Amygdala (tissue), 56 donors: Measurements from ENCODE around the gene HTR6.

Experiments used
- DNase-seq, 56 donors: peaks; one replicate each; lab custom pipeline; 2025; lab: John Stamatoyannopoulos, UW

Gene HTR6

GRCh38 chr1:19654886-19655717, 9.6 kb upstream of the HTR6 start:
- no peak for DNase-seq

GRCh38 chr1:19655718-19656080, 9.0 kb upstream of the HTR6 start:
- no peak for DNase-seq

- no peak for DNase-seq
These were observed 8.4 kb upstream of the HTR6 start for GRCh38 chr1:19656134-19656779.

- no peak for DNase-seq
These were observed 7.8 kb upstream of the HTR6 start for GRCh38 chr1:19656780-19657466.

GRCh38 chr1:19657511-19657910, 7.2 kb upstream of the HTR6 start:
- no peak for DNase-seq

GRCh38 chr1:19658186-19658585, 6.5 kb upstream of the HTR6 start:
- DNase-seq, result no peak

GRCh38 chr1:19661721-19662228, 2.9 kb upstream of the HTR6 start:
- peak in 2 of 56 donors; percentile 25 to 33 for DNase-seq

- DNase-seq, result no peak
These were observed 2.4 kb upstream of the HTR6 start for GRCh38 chr1:19662313-19662712.

GRCh38 chr1:19665186-19665495, 466 bp downstream of the HTR6 start:
- DNase-seq, result no peak

GRCh38 chr1:19665496-19666465, 1.1 kb downstream of the HTR6 start:
- no peak for DNase-seq

- DNase-seq, result no peak
These were observed 4.2 kb downstream of the HTR6 start for GRCh38 chr1:19668888-19669287.

- no peak for DNase-seq
These were observed 6.1 kb downstream of the HTR6 start for GRCh38 chr1:19670787-19671186.

- DNase-seq, result peak in 3 of 56 donors; percentile 8 to 53 (median 14)
These were observed 7.6 kb downstream of the HTR6 start for GRCh38 chr1:19672237-19672636.

GRCh38 chr1:19675797-19676196, 11.1 kb downstream of the HTR6 start:
- DNase-seq, result no peak

GRCh38 chr1:19676438-19676922, 11.8 kb downstream of the HTR6 start:
- DNase-seq, result no peak

GRCh38 chr1:19678493-19678892, 13.8 kb downstream of the HTR6 start:
- no peak for DNase-seq

- no peak for DNase-seq
These were observed 14.3 kb downstream of the HTR6 start for GRCh38 chr1:19678931-19679453.

- no peak for DNase-seq
These were observed 15.0 kb downstream of the HTR6 start for GRCh38 chr1:19679691-19680090.

- DNase-seq, result no peak
These were observed 16.0 kb downstream of the HTR6 start for GRCh38 chr1:19680644-19681043.

GRCh38 chr1:19682257-19682656, 17.6 kb downstream of the HTR6 start:
- no peak for DNase-seq
